MV-4-11 (cell line): ENCODE measurements around the gene ARSH.
"Not testable (repeated sequence)": the region's sequence is repeated elsewhere in the genome, so short reads cannot be mapped to it uniquely, and the experiment has no call there.

Source experiments
- DNase-seq: peaks from one replicate; lab custom pipeline; 2025; lab: John Stamatoyannopoulos, UW

Gene ARSH

GRCh38 chrX:3044196-3044595, 37.9 kb downstream of the ARSH start:
- DNase-seq, result no peak

GRCh38 chrX:3044671-3045070, 38.3 kb downstream of the ARSH start:
- DNase-seq, result no peak

- DNase-seq, result peak; percentile 67
Measured at GRCh38 chrX:3046253-3047240, 40.2 kb downstream of the ARSH start.

GRCh38 chrX:3050523-3051175, 44.3 kb downstream of the ARSH start:
- not testable (repeated sequence) for DNase-seq

DNA sequence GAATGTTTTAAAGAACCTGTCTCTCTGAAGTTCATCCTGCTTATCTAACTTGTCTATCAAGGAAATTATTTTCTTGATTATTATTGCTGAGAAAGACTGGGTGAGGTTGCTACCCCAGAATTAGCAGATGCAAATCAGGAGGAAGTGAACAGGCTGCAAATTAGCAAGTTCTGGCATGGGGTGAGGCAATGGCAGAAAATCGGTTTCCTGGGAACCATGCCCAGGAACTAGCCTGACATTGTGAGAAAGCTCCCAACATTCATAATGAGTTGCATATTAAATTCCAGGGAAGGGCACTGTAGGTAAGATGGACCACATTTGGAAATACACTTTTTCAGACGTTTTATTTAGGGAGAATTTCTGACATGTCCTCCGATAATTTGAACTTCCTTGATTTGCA, 46.5 kb downstream of the ARSH start:
- DNase-seq, result no peak

GRCh38 chrX:3066555-3066954, 60.2 kb downstream of the ARSH start:
- DNase-seq, result peak; percentile 31

DNA sequence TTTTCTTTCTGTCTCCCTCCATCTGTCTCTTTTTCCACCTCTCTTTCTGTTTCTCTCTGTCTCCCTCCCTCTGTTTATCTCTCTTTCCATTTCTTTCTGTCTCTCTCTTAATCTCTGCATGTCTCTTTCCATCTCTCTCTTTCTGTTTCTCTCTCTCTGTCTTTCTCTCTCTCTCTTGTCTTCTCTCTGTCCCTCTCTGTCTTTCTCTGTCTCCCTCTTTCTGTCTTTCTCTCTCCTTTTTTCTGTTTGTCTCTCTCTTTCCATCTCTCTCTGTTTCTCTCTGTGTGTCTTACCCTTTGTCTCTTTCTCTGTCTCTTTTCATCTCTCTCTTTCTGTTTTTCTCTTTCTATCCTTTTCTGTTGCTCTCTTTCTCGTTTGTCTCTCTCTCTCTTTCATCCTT, 69.6 kb downstream of the ARSH start:
- no peak for DNase-seq

DNA sequence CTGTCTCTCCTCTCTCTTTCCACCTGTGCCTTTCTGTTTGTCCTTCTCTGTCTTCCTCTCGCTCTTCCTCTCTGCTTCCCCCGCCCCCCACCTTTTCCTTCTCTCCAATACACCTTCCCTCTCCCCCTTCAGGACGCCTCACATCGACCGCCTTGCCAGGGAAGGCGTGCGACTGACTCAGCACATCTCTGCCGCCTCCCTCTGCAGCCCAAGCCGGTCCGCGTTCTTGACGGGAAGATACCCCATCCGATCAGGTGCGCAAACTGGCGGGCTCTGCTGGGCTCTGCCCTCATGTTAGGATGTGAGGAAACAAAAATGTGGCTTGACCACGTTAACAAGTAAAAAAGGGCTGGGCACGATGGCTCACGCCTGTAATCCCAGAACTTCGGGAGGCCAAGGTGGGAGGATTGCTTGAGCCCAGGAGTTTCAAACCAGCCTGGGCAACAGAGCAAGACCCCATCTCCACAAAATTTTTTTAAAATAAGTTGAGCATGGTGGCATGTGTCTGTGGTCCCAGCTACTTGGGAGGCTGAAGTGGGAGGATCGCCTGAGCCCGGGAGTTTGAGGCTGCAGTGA, 70.2 kb downstream of the ARSH start:
- no peak for DNase-seq
